Stomach (tissue), 4 donors: ENCODE measurements around the gene ACP3.

Source experiments
- CTCF ChIP-seq, 7 experiments: fragments of 450-650 bp in 4 of 7; fragments of 200-600 bp in 3 of 7; sonication (generic) in 3 of 7; IDR thresholded peaks; one replicate each; pipeline ENCODE4 v1.5.1; 2016 to 2019; ENCODE audit warnings: antibody characterized with exemption in 7 of 7, control low read depth in 2 of 7, mild to moderate bottlenecking in 1 of 7
- POLR2A ChIP-seq, 4 donors: fragments of 450-650 bp; IDR thresholded peaks; one replicate each; pipeline ENCODE4 v1.6.1; 2016; ENCODE audit warnings: antibody characterized with exemption in 4 of 4, control low read depth in 2 of 4, mild to moderate bottlenecking in 1 of 4, moderate library complexity in 1 of 4

- TF ChIP-seq POLR2A (IDR thresholded peaks at IDR 0.05) (no peak), CTCF (IDR thresholded peaks at IDR 0.05) (no peak)
Measured at GRCh38 chr3:132401255-132401654, 84.0 kb downstream of the ACP3 start.
